HG03378 (cell line): Measurements from ENCODE around the gene SMCO1.
"Not testable (repeated sequence)": the region's sequence is repeated elsewhere in the genome, so short reads cannot be mapped to it uniquely, and the experiment has no call there.

Experiments
- ATAC-seq: cut with Tn5 transposase; IDR thresholded peaks from one replicate; pipeline ENCODE4 v1.9.1; 2021; ENCODE audit warnings: mild to moderate bottlenecking, moderate library complexity; ENCODE audit not compliant: unreplicated experiment

The SMCO1 gene

DNA sequence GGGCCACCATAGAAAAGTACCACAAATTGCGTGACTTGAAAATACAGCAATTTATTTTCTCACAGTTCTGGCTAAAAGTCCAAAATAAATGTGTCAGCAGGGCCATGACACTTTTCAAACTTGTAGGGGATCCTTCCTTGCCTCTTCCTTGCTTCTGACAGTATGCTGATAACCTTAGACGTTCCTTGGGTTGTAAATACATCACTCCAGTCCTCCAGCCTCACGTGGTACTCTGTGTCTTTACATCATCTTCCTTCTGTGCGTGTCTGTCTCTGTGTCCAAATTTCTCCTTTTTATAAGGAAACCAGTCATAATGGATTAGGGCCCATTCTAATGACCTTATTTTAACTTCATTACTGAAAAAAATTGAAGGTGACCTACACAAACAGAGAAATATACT, 19.0 kb downstream of the SMCO1 start:
- ATAC-seq = no peak

DNA sequence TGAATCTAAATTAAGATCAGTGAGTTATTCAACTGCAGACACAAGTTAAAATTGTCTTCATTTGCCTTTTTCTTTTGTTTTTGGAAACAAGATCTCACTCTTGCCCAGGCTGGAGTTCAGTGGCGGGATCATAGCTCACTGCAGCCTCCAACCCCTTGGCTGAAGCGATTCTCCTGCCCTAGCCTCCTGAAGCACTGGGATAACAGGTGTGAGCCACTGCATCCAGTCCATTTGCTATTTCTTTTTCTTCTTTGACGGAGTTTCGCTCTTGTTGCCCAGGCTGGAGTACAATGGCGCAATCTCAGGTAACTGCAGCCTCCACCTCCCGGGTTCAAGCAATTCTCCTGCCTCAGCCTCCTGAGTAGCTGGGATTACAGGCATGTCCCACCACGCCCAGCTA, 21.9 kb downstream of the SMCO1 start:
- ATAC-seq = no peak

DNA sequence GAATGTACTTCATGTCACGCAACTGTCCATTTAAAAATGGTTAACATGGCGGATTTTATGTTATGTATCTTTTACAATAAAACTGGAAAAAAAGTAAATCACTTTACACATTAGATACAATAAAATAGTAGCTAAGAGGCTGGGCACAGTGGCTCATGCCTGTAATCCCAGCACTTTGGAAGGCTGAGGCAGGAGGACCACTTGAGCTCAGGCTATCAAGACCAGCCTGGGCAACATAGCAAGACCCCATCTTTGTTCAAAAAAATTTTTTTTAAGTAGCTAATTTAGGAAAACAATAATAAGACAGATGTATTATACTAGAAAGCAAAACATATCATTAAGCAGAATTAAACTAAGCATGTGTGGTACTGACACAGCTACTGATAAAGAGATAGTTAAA, 23.1 kb downstream of the SMCO1 start:
- ATAC-seq = no peak

DNA sequence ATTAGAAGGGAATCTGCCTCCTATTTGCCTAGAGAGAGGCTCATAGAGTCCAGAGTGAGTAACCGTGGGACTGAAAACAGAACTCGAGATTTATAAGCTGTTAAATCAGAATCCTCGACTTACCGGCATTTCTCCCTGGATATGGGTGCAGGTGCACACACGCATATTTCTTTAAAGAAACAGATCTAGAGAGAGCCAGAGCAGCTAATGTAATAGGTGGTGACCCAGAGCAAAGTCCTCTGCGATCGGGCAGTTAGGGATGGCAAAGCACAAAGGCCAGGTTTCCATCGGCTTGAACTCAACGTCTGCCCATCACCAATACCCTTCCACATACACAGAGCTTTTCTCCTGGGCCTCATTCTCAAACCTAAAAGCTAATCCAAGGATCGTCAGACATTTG, 25.4 kb downstream of the SMCO1 start:
- no peak for ATAC-seq

DNA sequence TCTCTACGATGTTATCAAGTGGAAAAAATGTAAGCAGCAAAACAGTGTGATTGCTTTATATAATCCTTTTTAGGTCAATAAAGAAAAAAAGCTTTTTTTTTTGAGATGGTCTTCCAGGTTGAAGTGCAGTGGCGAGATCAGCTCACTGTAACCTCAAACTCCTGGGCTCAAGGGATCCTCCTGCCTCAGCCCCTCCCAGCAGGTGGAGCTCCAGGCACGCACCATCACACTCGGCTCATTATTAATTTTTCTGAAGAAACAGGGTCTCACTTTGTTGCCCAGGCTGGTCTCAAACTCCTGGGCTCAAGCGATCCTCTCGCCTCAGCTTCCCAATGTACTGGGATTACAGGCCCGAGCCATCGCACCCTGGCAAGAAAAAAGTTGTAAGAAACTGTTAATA, 28.9 kb downstream of the SMCO1 start:
- no peak for ATAC-seq

DNA sequence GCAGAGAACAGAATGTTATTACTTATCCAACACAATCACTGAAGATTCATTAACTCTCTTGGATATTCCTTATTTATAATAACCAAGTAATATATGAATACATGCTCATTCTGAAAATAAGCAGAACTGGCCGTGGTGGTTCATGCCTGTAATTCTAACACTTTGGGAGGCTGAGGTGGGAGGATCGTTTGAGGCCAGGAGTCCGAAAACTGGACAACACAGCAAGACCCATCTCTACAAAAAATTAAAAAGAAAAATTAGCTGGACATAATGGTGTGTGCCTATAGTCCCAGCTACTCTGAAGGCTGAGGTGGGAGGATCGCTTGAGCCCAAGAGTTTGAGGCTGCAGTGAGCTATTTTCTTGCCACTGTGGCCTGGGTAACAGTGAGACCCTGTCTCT, 37.5 kb downstream of the SMCO1 start:
- ATAC-seq = no peak

DNA sequence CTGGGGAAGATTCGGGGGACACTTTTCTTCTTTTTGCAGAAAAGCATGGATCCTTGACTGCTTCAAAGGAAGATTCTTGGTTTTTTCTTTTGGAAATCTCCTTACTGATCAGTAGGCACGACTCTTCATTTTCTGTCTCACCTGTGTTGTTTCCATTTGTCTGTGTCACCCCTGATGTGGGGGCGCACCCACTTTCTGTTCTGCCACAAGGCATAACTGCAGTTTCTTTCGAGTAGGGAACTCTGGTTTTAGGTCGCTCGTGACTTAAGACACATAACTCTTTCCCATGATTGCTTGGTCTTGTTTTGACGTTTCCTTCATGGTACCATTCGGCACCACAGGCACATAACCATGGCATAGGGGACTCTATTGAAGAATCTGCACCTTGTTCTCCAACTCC, 42.9 kb downstream of the SMCO1 start:
- ATAC-seq = no peak

DNA sequence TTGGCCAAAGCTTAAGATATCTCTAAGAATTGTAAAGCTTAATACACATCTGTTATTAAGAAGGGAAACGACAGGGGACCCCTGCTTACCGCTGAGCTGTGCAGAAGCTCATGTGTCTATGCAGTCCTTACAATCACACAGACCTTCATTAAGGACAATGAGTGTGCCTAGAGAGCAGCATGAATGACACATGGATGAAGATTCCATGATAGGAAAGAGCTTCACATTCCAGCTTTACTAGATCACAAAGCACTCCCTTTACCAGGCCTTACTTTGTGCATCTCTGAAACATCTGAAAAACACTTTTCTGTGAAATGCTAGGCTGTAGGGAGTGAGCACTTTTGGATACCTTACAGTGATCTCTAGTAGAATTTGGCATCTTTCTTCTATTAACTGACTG, 43.6 kb downstream of the SMCO1 start:
- no peak for ATAC-seq

DNA sequence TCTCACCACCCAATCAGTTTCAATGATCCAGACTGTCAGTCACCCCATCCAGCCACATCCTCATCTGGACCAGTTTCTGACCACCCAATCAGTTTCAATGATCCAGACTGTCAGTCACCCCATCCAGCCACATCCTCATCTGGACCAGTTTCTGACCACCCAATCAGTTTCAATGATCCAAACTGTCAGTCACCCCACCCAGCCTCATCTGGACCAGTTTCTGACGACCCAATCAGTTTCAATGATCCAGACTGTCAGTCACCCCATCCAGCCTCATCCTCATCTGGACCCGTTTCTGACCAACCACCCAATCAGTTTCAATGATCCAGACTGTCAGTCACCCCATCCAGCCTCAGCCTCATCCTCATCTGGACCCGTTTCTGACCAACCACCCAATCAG, 45.0 kb downstream of the SMCO1 start:
- ATAC-seq = not testable (repeated sequence)

DNA sequence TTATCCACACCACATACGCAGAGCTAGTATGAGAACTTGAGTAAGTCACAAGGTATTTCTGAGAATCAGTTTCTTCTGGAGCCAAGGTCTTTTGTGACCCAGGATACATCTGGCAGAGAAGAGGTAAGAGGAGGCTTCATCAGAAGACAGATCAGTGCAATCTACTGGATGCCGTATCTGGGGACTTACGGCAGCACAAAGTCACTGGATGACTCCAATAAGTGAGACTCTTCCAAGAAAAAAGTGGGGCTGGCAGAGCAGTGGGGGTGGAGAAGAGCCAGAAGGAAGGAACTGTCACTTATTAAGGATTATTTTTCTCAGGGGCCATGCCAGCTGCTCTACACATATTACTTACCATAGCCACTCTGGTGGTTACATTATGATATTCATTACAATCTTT, 51.3 kb downstream of the SMCO1 start:
- ATAC-seq = no peak

DNA sequence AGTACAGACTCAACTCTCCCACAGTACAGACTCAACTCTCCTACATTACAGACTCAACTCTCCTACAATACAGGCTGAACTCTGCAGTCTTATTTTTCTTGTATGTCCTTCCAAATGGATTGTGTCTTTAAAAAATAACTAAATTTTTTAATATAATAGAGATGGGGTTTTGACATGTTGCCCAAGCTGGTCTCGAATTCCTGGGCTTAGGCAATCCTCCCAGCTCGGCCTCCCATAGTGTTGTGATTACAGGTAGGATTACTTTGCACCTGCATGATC, 51.7 kb downstream of the SMCO1 start:
- no peak for ATAC-seq

DNA sequence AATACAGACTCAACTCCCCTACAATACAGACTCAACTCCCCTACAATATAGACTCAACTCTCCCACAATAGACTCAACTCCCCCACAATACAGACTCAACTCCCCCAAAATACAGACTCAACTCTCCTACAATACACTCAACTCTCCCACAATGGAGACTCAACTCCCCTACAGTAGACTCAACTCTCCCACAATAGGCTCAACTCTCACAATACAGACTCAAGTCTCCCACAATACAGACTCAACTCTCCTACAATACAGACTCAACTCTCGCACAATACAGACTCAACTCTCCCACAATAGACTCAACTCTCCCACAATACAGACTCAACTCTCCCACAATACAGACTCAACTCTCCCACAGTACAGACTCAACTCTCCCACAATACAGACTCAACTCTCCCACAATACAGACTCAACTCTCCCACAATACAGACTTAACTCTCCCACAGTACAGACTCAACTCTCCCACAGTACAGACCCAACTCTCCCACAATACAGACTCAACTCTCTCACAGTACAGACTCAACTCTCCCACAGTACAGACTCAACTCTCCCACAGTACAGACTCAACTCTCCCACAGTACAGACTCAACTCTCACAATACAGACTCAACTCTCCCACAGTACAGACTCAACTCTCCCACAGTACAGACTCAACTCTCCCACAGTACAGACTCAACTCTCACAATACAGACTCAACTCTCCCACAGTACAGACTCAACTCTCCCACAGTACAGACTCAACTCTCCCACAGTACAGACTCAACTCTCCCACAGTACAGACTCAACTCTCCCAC, 52.3 kb downstream of the SMCO1 start:
- not testable (repeated sequence) for ATAC-seq

DNA sequence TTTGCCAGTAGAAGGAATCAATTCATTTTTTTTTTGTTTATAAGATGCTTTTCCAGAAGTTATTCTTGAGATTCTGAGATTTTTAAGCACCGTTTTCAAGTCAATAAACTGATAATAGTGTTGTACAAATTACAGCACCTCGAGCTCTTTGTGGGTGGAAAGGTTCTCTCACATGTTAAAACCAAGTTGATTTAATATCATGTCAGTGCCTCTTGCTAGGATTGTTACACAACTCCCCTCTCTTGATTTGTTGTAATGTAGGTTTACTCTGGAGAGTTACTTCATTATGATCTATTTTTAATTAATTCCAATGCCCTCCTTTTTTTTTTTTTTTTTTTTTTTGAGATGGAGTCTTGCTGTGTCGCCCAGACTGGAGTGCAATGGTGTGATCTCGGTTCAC, 57.1 kb downstream of the SMCO1 start:
- ATAC-seq = no peak

DNA sequence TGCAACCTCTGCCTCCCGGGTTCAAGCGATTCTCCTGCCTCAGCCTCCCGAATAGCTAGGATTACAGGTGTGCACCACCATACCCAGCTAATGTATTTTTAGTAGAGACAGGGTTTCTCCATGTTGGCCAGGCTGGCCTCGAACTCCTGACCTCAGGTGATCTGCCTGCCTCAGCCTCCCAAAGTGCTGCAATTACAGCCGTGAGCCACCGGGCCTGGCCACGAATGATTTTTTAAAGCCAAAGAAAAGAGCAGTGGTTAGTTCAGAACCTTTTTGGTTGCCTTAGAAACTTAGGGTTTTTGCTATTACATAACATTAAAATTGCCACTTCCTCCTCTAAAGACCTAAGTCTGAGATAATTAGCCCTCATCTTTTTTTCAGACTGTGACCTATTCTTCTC, 57.7 kb downstream of the SMCO1 start:
- not testable (repeated sequence) for ATAC-seq
